ENCODE measurements around the gene LBH. TPM values are rescaled to one million over a fixed set of nuclear protein-coding genes. Genes with fewer than 3 reads are reported as not detected.

The LBH gene
- total and polyA plus RNA-seq, 3 experiments from 2014 or later, result 115 to 156 (median 121) TPM

GRCh38 chr2:30262716-30263309, 31.5 kb downstream of the LBH start:
- POLR2A ChIA-PET, result interaction anchor here (1.1 to 1.5 kb wide), 2 partner anchors 28 to 31 kb away, joined by 3 to 7 read pairs; partner anchors contain the start of gene LBH
- CTCF ChIA-PET, result interaction anchor here (1.3 to 2.5 kb wide), 2 partner anchors 72 to 98 kb away, joined by 4 to 8 read pairs; no protein-coding TSS in a partner anchor
- H3K4me3 ChIP-seq (ENCODE audit: low read length), result no peak overlapping the region
- peaks cover 0 to 3% (median 2%) of the 10 kb centered on the region in 5 donors for H3K9me3 Mint-ChIP-seq
- H3K4me1 ChIP-seq (ENCODE audit: insufficient read depth, low read length), result peaks cover 84% of the 10 kb centered on the region
- H3K27ac ChIP-seq (ENCODE audit: low read depth, low read length), result no peak overlapping the region
- no peaks in the 10 kb centered on the region for H3K9me3 ChIP-seq (ENCODE audit: low read length)
- no peaks in the 10 kb centered on the region for H3K27me3 ChIP-seq (ENCODE audit: insufficient read depth, low read length, poor library complexity, severe bottlenecking)
- no peaks in the 10 kb centered on the region for H3K27me3 Mint-ChIP-seq
- peaks cover 17 to 49% (median 30%) of the 10 kb centered on the region in 3 donors for H3K36me3 Mint-ChIP-seq
- H3K4me1 Mint-ChIP-seq, result peaks cover 74 to 92% (median 89%) of the 10 kb centered on the region in 3 donors
- H3K36me3 ChIP-seq (ENCODE audit: insufficient read depth, low read length), result peaks cover 16% of the 10 kb centered on the region
- peak overlapping the region; percentile 59 to 99 (median 86) for H3K27ac Mint-ChIP-seq
- peak overlapping the region in 3 of 7 donors; percentile 4 to 57 (median 14) for H3K4me3 Mint-ChIP-seq
- no peak for DNase-seq

GRCh38 chr2:30264274-30264673, 32.9 kb downstream of the LBH start:
- peak overlapping the region in 6 of 7 donors; percentile 15 to 86 (median 78) for H3K4me3 Mint-ChIP-seq
- H3K27ac Mint-ChIP-seq, result peak overlapping the region; percentile 69 to 99 (median 97)

GRCh38 chr2:30265052-30266015, 34.0 kb downstream of the LBH start:
- ChIA-PET CTCF (interaction anchor here (0.7 to 2.5 kb wide), 7 partner anchors 18 to 119 kb away, joined by 3 to 11 read pairs (median 4); partner anchors contain the start of gene YPEL5), POLR2A (interaction anchor here (0.9 to 4.0 kb wide), 9 partner anchors 26 to 182 kb away, joined by 3 to 26 read pairs (median 5); partner anchors contain the start of genes LBH, LCLAT1 and YPEL5)
- peaks cover 0 to 3% (median under 1%) of the 10 kb centered on the region in 5 donors for H3K9me3 Mint-ChIP-seq
- no peaks in the 10 kb centered on the region for H3K27me3 Mint-ChIP-seq
- Histone ChIP-seq H3K4me3 (ENCODE audit: low read length) (peak overlapping the region; percentile 47), H3K9me3 (ENCODE audit: low read length) (no peaks in the 10 kb centered on the region), H3K27ac (ENCODE audit: low read depth, low read length) (peak overlapping the region; percentile 52), H3K27me3 (ENCODE audit: insufficient read depth, low read length, poor library complexity, severe bottlenecking) (no peaks in the 10 kb centered on the region), H3K4me1 (ENCODE audit: insufficient read depth, low read length) (peaks cover 70% of the 10 kb centered on the region), H3K36me3 (ENCODE audit: insufficient read depth, low read length) (no peaks in the 10 kb centered on the region)
- peaks cover 67 to 88% (median 83%) of the 10 kb centered on the region in 3 donors for H3K4me1 Mint-ChIP-seq
- peak overlapping the region; percentile 89 to 99 (median 98) for H3K27ac Mint-ChIP-seq
- H3K4me3 Mint-ChIP-seq, result peak overlapping the region; percentile 64 to 93 (median 86)
- peaks cover 3 to 24% (median 17%) of the 10 kb centered on the region in 3 donors for H3K36me3 Mint-ChIP-seq
- DNase-seq, result no peak

More at GRCh38 chr2:30264274-30264673, 32.9 kb downstream of the LBH start:
- no peak overlapping the region for H3K4me3 ChIP-seq (ENCODE audit: low read length)
- H3K9me3 ChIP-seq (ENCODE audit: low read length), result no peaks in the 10 kb centered on the region
- POLR2A ChIA-PET, result interaction anchor here (0.7 to 4.0 kb wide), 2 partner anchors 32 to 35 kb away, joined by 3 to 26 read pairs; no protein-coding TSS in a partner anchor
- H3K4me1 ChIP-seq (ENCODE audit: insufficient read depth, low read length), result peaks cover 80% of the 10 kb centered on the region
- H3K27me3 Mint-ChIP-seq, result no peaks in the 10 kb centered on the region
- no peak for DNase-seq
- peaks cover 7 to 34% (median 27%) of the 10 kb centered on the region in 3 donors for H3K36me3 Mint-ChIP-seq
- H3K4me1 Mint-ChIP-seq, result peaks cover 72 to 92% (median 91%) of the 10 kb centered on the region in 3 donors
- H3K36me3 ChIP-seq (ENCODE audit: insufficient read depth, low read length), result peaks cover 3% of the 10 kb centered on the region
- no peak overlapping the region for H3K27ac ChIP-seq (ENCODE audit: low read depth, low read length)
- H3K27me3 ChIP-seq (ENCODE audit: insufficient read depth, low read length, poor library complexity, severe bottlenecking), result no peaks in the 10 kb centered on the region
- CTCF ChIA-PET, result no interaction called here
- H3K9me3 Mint-ChIP-seq, result peaks cover 0 to 3% (median 2%) of the 10 kb centered on the region in 5 donors

GRCh38 chr2:30266051-30266621, 34.8 kb downstream of the LBH start:
- POLR2A ChIA-PET, result interaction anchor here (0.9 to 4.0 kb wide), 11 partner anchors 27 to 181 kb away, joined by 3 to 26 read pairs (median 5); partner anchors contain the start of genes LBH, LCLAT1 and YPEL5
- H3K36me3 ChIP-seq (ENCODE audit: insufficient read depth, low read length), result no peaks in the 10 kb centered on the region
- H3K9me3 ChIP-seq (ENCODE audit: low read length), result no peaks in the 10 kb centered on the region
- Mint-ChIP-seq H3K27ac (peak overlapping the region; percentile 89 to 99 (median 98)), H3K4me1 (peaks cover 60 to 82% (median 79%) of the 10 kb centered on the region in 3 donors), H3K4me3 (peak overlapping the region; percentile 64 to 93 (median 86)), H3K9me3 (peaks cover 0 to 2% (median 0%) of the 10 kb centered on the region in 5 donors), H3K27me3 (no peaks in the 10 kb centered on the region), H3K36me3 (peaks cover 2 to 16% (median 14%) of the 10 kb centered on the region in 3 donors)
- H3K27ac ChIP-seq (ENCODE audit: low read depth, low read length), result peak overlapping the region; percentile 53
- no peaks in the 10 kb centered on the region for H3K27me3 ChIP-seq (ENCODE audit: insufficient read depth, low read length, poor library complexity, severe bottlenecking)
- H3K4me3 ChIP-seq (ENCODE audit: low read length), result peak overlapping the region; percentile 47
- CTCF ChIA-PET, result interaction anchor here (0.8 to 2.5 kb wide), 8 partner anchors 18 to 119 kb away, joined by 3 to 11 read pairs (median 4); partner anchors contain the start of gene YPEL5
- DNase-seq, result peak; percentile 38 to 82 (median 73)
- H3K4me1 ChIP-seq (ENCODE audit: insufficient read depth, low read length), result peaks cover 63% of the 10 kb centered on the region

GRCh38 chr2:30266705-30267104, 35.4 kb downstream of the LBH start:
- Histone ChIP-seq H3K4me1 (ENCODE audit: insufficient read depth, low read length) (peaks cover 60% of the 10 kb centered on the region), H3K9me3 (ENCODE audit: low read length) (no peaks in the 10 kb centered on the region), H3K27ac (ENCODE audit: low read depth, low read length) (peak overlapping the region; percentile 53), H3K27me3 (ENCODE audit: insufficient read depth, low read length, poor library complexity, severe bottlenecking) (no peaks in the 10 kb centered on the region), H3K4me3 (ENCODE audit: low read length) (peak overlapping the region; percentile 47), H3K36me3 (ENCODE audit: insufficient read depth, low read length) (no peaks in the 10 kb centered on the region)
- Mint-ChIP-seq H3K9me3 (peaks cover 0 to 2% (median 0%) of the 10 kb centered on the region in 5 donors), H3K27ac (peak overlapping the region; percentile 89 to 99 (median 98)), H3K27me3 (no peaks in the 10 kb centered on the region), H3K4me3 (peak overlapping the region; percentile 64 to 93 (median 86)), H3K36me3 (peaks cover 2 to 13% (median 12%) of the 10 kb centered on the region in 3 donors), H3K4me1 (peaks cover 59 to 80% (median 78%) of the 10 kb centered on the region in 3 donors)
- ChIA-PET CTCF (interaction anchor here (0.8 to 2.5 kb wide), 7 partner anchors 19 to 102 kb away, joined by 3 to 11 read pairs (median 5); no protein-coding TSS in a partner anchor), POLR2A (interaction anchor here (0.9 to 4.0 kb wide), 9 partner anchors 27 to 180 kb away, joined by 3 to 26 read pairs (median 7); partner anchors contain the start of genes LBH, LCLAT1 and YPEL5)
- DNase-seq, result no peak

GRCh38 chr2:30267161-30267975, 36.0 kb downstream of the LBH start:
- H3K9me3 ChIP-seq (ENCODE audit: low read length), result no peaks in the 10 kb centered on the region
- Mint-ChIP-seq H3K27ac (peak overlapping the region; percentile 89 to 99 (median 98)), H3K9me3 (no peaks in the 10 kb centered on the region), H3K27me3 (no peaks in the 10 kb centered on the region), H3K4me1 (peaks cover 57 to 75% (median 71%) of the 10 kb centered on the region in 3 donors), H3K36me3 (peaks cover 2 to 9% (median 5%) of the 10 kb centered on the region in 3 donors), H3K4me3 (peak overlapping the region; percentile 64 to 93 (median 86))
- peak overlapping the region; percentile 47 for H3K4me3 ChIP-seq (ENCODE audit: low read length)
- ChIA-PET POLR2A (interaction anchor here (1.0 to 4.0 kb wide), 5 partner anchors 28 to 121 kb away, joined by 3 to 26 read pairs (median 7); partner anchors contain the start of genes LBH and YPEL5), CTCF (interaction anchor here (1.5 to 2.5 kb wide), 7 partner anchors 27 to 444 kb away, joined by 3 to 11 read pairs (median 6); no protein-coding TSS in a partner anchor)
- peaks cover 53% of the 10 kb centered on the region for H3K4me1 ChIP-seq (ENCODE audit: insufficient read depth, low read length)
- DNase-seq, result peak in 2 of 5 donors; percentile 32 to 62
- no peaks in the 10 kb centered on the region for H3K36me3 ChIP-seq (ENCODE audit: insufficient read depth, low read length)
- no peaks in the 10 kb centered on the region for H3K27me3 ChIP-seq (ENCODE audit: insufficient read depth, low read length, poor library complexity, severe bottlenecking)
- peak overlapping the region; percentile 53 for H3K27ac ChIP-seq (ENCODE audit: low read depth, low read length)
